GM18526 (cell line): ENCODE measurements around the gene TMEM238L.

Experiments used
- POLR2A ChIP-seq: IDR thresholded peaks from 3 replicates; pipeline ENCODE4 v1.6.1; 2011; ENCODE audit not compliant: insufficient read length; ENCODE audit errors: extremely low read depth

The TMEM238L gene

GRCh38 chr17:10745231-10745630 is 58.7 kb downstream of the TMEM238L start:
- no peak for TF ChIP-seq POLR2A
